HG02973 (cell line): ENCODE measurements around the gene ZNF862.

ENCODE experiments used
- ATAC-seq: cut with Tn5 transposase; IDR thresholded peaks from one replicate; pipeline ENCODE4 v1.9.1; 2021; ENCODE audit warnings: moderate library complexity; ENCODE audit not compliant: unreplicated experiment

Gene ZNF862

DNA sequence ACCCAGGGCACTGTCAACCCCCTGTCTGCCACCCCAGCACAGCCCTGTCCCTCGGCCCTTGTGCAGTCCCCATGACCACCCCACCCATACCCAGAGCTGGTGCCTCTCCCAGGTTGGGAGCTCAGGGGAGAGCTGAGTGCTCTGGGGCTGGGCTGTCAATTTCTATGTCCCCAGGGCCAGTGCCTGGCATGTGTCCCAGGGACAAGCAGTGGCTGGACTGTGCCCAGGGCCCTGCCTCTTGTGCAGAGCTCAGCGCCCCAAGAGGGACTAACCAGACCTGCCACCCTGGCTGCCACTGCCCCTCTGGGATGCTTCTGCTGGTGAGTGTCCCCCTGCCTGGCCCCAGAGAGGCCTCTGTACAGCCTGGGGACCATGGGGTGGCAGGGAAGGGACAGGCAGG lies 29.0 kb upstream of the ZNF862 start:
- ATAC-seq, result no peak

DNA sequence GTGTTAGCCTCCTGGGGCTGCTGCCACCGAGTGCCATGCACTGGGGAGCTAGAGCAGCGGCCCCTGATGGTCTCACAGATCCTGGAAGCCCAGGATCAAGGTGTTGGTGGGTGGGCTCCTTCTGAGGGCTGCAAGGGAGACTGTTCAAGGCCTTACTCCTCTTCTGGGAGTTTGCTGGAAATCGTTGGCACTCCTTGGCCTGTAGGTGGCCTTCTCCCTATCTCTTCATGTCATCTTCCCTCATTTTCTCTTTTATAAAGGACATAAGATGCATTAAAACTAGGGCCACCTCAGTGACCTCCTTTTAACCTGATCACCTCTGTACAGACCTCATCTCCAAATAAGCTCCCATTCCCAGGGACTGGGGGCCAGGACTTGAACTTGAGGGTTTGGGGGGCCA lies 27.0 kb upstream of the ZNF862 start:
- ATAC-seq, result no peak

DNA sequence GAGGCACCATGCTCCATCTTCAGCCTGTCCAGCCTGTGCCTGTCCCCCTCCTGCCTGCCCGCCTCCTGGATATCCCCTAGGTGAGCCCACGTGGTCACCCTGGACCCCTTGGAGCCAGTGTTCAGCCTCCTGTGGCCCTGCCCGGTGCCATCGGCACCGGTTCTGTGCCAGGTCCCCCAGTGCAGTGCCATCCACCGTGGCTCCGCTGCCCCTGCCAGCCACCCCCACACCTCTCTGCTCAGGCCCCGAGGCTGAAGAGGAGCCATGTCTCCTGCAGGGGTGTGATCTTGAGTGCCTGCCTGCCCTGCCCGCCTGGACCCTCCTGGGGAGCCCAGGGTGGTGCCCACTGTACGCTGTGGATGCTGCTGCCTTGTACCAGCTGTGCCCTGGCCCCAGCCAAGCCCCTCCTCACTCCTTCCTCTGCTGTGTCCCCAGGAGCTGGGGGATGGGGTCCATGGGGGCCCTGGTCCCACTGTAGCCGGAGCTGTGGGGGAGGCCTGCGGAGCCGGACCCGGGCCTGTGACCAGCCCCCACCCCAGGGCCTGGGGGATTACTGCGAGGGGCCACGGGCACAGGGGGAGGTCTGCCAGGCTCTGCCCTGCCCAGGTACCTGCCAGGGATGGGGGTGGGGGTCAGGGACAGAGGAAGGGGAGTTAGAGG lies 26.2 kb upstream of the ZNF862 start:
- ATAC-seq, result no peak

DNA sequence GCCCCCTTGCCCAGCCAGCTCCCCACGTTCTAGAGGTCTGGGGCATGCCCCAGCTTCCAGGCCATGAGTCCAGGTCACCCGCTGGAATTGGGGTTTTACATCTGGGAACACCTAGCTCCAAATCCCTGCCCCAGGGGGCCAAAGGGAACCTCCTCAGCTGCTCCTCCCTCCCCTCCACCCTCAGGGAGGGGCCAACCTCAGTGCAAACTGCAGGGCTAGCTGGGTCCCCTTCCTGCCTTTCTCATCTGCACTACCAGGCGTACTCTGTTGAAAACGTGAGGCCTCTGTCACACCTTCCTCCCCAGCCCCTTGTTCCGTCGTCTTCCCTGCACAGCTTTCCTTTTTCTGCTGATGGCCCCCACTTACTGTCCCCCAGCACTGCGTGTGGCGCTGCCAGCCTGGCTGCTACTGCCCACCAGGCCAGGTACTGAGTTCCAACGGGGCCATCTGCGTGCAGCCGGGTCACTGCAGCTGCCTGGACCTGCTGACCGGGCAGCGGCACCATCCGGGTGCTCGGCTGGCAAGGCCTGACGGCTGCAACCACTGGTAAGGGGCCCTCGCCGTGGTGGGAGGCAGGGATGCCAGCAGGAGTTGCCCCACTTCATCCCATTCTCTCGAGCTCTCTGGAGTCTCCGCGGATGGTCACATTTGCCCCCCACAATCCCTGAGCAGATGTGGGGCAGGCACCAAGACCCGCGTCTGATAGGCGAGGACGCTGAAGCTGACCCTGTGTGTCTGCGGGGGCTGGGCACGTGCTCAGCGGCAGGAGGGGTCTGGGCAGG lies 24.7 kb upstream of the ZNF862 start:
- no peak for ATAC-seq

DNA sequence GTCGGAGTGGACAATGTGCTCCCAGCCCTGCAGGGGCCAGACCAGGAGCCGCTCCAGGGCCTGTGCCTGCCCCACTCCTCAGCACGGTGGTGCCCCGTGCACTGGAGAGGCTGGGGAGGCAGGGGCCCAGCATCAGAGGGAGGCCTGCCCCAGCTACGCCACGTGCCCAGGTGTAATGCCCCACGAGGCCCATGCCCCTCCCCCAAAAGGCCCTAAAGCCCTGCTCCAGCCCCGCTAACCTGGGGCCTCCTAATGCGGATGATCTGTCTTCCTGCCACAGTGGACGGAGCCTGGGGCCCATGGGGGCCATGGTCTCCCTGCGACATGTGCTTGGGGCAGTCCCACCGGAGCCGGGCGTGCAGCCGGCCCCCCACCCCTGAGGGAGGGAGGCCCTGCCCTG lies 23.7 kb upstream of the ZNF862 start:
- no peak for ATAC-seq

DNA sequence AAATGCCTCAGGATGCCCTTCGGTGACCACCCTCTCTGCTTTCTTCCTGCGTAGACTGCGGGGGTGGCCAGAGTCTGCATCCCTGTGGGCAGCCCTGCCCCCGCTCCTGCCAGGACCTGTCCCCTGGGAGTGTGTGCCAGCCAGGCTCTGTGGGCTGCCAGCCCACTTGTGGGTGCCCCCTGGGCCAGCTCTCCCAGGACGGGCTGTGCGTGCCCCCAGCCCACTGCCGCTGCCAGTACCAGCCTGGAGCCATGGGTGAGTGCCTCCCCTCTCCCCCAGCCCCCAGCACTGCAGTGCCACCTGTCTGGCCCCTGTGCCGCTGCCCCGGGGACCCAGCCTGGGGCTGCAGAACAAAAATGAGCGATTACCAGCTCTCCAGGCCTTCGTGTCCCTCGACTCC lies 23.1 kb upstream of the ZNF862 start:
- ATAC-seq, result no peak

DNA sequence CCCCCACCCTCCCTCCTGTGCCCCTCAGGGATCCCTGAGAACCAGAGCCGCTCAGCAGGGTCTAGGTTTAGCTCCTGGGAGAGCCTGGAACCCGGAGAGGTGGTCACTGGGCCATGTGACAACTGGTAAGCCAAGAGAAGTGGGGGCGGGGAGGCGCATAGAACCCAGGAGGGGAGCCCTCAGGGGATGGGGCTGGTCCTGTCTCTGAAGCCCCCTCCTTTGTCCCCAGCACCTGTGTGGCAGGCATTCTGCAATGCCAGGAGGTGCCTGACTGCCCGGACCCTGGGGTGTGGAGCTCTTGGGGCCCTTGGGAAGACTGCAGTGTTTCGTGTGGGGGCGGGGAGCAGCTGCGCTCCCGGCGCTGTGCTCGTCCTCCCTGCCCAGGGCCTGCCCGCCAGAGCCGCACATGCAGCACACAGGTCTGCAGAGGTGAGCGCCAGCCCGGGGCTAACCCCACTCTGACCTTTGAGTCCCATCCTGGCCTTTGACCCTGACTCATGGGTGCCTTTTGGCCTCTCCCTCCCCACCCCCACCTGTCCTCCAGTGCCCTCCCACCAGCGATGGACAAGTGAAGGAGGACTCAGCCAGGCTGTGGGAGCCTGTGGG lies 22.4 kb upstream of the ZNF862 start:
- ATAC-seq, result no peak

DNA sequence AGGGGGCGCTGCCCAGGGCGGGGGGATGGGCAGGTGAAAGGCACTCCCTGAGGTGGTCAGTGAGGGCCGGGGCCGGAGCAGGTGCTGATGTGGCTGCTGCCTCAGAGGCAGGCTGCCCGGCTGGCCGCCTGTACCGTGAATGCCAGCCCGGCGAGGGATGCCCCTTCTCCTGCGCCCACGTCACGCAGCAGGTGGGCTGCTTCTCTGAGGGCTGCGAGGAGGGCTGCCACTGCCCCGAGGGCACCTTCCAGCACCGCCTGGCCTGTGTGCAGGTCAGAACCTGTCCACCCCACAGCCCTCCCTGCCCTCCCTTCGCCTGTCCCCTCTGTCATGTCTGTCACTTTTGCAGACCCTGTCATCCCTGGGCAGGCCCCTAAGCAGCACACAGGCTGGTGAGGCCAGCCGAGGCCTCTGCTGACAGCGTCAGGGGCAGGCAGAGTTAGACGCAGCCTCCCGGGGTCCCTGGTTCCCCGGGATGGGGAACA lies 21.9 kb upstream of the ZNF862 start:
- ATAC-seq, result no peak

DNA sequence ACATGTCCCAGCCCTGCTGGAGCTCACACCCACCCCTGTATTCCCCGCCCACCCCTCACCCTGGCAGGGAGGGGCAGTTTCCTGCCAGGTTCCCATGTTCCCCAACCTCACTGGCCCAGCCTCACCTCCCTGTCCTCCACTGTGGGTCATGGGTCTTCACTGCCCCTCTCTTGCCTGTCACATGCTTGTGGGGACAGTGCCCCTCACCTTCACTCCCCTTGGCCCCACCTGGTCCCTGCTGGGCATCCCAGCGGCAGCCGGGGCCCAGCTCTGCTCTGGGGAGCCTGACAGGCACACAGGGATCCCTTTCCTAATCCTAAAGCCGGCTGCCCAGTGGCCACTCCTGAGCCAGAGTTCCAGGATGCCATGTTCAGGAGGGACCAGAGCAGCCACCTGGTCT lies 21.4 kb upstream of the ZNF862 start:
- no peak for ATAC-seq

DNA sequence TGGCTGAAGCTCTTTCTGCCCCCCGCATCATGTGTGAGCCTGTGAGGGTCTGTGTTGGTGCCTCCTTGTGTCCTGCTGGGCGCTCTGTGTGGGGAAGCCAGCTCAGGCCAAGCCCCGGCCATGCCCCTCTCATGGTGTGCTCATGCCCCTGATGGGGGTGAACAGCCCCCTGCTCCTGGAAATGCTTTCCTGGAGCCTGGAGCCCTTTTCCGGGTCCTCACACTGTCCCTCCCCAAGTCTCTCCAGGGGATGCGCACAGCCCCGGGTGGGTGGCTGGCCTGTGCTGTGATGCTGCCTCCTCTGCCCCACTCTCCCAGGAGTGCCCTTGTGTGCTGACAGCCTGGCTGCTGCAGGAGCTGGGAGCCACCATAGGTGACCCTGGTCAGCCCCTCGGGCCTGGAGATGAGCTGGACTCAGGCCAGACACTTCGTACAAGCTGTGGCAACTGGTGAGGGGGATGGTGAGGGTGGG lies 20.8 kb upstream of the ZNF862 start:
- no peak for ATAC-seq

DNA sequence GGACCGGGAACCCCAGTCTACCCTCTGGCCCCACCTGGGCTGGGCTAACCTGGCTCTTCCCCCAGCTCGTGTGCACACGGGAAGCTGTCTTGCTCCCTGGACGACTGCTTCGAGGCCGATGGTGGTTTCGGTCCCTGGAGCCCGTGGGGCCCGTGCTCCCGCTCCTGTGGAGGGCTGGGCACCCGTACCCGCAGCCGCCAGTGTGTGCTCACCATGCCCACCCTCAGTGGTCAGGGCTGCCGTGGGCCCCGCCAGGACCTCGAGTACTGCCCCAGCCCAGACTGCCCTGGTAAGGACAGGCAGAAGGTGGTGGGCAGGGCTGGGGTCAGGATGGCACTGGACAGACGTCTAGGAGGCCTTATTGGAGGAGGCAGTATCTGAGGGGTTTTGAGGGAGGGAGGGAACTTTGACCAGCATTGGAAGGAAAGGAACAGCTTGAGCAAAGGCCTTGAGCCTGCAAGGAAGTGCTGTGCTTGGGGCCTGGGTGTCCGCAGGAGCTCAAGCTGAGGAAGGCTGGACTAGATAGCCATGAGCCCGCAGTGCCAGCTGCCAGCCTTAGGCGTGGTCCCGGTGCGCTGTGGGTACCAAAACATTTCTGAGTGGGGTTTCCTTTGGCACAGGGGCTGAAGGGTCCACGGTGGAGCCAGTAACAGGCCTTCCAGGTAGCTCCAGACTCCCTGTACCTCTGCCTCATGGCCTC lies 20.2 kb upstream of the ZNF862 start:
- no peak for ATAC-seq

DNA sequence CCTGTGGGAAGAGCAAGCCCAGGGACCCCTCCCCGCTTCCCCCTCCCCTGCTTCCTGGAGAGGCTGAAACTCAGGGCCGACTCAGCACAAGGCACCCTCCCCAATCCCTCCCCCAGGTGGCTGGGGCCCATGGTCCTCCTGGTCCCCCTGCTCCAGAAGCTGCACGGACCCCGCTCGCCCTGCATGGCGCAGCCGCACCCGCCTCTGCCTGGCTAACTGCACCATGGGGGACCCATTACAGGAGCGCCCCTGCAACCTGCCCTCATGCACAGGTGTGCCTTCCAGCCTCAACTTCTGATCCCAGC lies 19.7 kb upstream of the ZNF862 start:
- ATAC-seq, result no peak

DNA sequence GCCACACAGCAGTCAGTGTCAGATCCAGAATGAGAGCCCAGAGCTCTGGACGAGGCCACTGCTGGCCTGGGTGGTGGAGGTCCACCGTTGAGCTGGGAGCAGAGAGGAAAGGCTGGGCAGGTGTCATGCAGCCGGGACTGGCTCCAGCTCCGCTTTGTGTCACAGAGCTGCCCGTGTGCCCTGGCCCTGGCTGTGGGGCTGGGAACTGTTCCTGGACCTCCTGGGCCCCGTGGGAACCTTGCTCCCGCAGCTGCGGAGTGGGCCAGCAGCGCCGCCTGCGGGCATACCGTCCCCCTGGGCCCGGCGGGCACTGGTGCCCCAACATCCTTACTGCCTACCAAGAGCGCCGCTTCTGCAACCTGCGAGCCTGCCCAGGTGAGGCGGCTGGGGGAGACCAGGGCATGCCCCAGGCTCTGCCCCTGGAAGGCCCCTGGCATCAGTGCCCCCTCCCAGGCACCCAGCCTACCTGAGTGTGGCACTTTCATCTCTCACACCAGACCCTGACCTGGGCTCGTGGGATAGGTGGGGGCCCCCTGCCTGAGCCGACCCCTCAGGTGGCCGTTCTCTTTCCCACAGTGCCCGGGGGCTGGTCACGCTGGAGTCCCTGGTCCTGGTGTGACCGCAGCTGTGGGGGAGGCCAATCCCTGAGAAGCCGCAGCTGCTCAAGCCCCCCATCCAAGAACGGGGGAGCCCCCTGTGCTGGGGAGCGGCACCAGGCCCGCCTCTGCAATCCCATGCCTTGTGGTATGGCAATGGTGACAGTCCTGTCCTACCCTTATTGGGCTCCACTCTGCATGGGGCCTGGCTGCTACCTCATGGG lies 18.8 kb upstream of the ZNF862 start:
- ATAC-seq, result no peak

DNA sequence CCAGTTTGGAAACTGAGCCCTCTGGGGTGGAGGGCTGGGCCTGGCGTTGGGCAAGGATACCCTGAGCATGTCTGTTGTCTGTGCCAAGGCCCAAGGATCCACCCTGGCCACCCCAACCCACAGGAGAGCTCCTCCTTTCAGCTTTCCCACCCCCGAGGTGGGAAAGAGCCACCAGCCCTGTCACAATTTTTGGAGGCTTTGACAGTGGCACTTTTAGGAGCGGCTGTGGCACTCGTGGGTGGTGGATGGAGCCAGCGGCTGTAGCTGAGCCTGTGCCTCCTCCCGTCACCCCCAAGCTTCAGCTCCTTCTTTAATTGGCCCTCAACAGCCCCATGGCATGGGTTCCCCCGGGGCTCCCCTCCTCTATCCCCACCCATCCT lies 18.2 kb upstream of the ZNF862 start:
- no peak for ATAC-seq

DNA sequence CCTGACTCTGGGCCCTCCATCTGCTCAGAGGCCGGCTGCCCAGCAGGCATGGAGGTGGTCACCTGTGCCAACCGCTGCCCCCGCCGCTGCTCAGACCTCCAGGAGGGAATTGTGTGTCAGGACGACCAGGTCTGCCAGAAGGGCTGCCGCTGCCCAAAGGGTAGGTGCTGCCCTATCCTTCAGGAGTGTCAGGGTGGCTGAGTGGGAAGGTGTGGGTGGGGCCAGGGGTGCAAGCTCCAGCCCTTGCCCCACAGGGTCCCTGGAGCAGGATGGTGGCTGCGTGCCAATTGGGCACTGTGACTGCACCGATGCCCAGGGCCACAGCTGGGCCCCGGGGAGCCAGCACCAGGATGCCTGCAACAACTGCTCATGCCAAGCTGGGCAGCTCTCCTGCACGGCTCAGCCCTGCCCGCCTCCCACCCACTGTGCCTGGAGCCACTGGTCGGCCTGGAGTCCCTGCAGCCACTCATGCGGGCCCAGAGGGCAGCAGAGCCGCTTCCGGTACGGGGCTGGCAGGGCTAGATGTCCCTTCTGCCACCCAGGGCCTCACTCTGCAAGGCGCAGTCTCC lies 17.5 kb upstream of the ZNF862 start:
- ATAC-seq, result no peak

DNA sequence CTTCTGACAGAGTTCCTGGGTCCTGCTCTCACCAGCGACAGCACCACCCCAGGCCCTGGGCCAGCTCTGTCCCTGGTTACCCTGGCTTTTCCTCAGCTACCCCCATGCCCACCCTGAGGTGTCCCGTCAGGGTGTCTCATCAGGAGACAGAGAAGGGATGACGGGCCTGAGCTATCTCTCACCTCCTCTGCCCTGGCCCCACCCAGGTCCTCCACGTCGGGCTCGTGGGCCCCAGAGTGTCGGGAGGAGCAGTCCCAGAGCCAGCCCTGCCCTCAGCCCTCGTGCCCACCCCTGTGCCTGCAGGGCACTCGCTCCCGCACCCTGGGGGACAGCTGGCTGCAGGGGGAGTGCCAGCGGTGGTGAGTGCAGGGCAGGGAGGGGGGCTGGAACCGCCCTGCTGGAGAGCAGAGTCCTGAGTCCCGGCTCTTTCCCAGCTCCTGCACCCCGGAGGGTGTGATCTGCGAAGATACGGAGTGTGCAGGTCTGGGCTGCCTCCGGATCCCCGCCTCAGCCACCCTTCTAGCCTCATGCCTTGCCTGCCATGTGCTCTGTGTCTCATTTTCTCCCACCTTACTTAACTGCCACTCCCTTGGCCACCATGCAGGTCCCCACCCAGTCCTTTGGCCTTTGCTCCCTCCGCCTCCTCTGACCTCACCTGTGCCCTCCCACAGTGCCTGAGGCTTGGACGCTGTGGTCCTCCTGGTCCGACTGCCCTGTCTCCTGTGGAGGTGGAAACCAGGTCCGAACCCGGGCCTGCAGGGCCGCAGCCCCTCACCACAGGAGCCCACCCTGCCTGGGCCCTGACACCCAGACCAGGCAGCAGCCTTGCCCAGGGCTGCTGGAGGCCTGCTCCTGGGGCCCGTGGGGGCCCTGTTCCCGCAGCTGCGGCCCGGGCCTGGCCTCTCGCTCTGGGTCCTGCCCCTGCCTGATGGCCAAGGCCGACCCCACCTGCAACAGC lies 16.7 kb upstream of the ZNF862 start:
- no peak for ATAC-seq

DNA sequence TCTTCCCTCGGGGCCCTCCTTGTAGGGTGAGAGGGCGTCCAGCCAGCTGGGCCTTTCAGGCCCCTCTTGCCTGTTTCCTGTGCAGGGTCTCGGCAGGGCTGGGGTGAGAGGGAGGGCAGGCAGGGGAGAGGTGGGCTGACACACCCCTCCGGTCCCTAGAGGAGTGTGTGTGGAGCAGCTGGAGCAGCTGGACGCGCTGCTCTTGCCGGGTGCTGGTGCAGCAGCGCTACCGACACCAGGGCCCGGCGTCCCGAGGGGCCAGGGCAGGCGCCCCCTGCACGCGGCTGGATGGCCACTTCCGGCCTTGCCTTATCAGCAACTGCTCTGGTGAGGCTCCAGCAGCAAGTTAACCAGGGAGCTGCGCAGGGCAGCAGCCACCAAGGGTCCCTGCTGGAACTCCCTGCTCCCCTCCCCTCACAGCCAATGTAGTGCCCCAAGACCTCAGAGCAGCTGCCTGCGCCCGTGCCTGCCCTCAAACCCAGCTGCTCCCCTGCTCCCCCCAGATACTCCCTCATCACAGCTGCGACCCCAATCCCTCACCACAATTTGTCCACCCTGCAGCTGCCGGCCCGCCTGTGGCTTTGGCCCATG lies 15.7 kb upstream of the ZNF862 start:
- no peak for ATAC-seq

DNA sequence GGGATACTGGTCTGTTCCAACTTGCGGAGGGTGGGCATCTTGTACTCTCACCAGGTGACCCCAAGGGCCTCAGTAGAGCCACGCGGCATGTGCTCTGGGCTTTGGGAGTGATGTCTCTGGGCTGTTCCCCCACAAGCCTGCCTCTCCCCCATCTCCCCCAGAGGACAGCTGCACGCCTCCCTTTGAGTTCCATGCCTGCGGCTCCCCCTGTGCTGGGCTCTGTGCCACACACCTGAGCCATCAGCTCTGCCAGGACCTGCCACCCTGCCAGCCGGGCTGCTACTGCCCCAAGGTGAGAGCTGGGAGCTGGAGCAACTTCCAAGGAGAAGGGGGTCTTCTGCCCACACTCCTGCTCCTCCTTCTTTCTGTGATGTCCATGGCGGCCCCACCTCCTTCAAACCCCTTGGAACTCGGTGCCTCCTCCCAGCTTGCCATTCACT lies 15.0 kb upstream of the ZNF862 start:
- ATAC-seq, result no peak

DNA sequence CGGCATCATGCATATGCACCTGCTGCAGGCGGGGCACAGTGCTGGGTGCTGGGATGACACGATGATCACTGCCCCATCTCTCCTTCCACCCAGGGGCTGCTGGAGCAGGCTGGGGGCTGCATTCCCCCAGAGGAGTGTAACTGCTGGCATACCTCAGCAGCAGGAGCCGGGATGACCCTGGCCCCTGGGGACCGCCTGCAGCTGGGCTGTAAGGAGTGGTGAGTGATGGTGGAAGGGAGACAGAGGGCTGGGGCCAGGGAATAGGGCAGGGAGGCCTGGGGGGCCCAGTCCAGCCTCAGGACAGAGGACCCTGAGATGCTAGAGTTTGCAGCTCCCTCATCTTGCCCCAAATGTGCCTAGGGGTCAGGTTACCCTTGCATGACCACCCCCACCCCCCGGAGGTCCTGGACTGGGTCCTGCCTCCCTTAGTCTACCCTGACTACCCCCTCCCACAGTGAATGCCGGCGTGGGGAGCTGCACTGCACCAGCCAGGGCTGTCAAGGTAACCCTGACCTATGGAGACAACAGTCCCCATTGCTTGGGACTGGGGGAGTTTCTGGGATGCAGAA lies 14.5 kb upstream of the ZNF862 start:
- ATAC-seq, result no peak
